Endothelial cell of umbilical vein (primary cell): ENCODE measurements around the gene ASB11. TPM values are rescaled to one million over a fixed set of nuclear protein-coding genes. Genes with fewer than 3 reads are reported as not detected.
A peak's percentile ranks its signal among the peaks of the same experiment; 100 is the strongest.

Experiments used
- BruUV-seq: library from RNA; stranded (reverse); fragments of 400-500 nt; replicated peaks from 2 replicates; lab custom pipeline; 2021; lab: Mats Ljungman, UMichigan
- CTCF ChIA-PET: fragments of 300-600, 350-600 bp; sonication (Branson Sonifier 250); formaldehyde crosslinking; loops from one replicate; lab custom pipeline; 2021; ENCODE audit warnings: antibody characterized with exemption, inconsistent platforms; lab: Charles Lee
- POLR2A ChIA-PET: fragments of 300-600, 350-600 bp; sonication (Branson Sonifier 250); formaldehyde crosslinking; loops from one replicate; lab custom pipeline; 2021; ENCODE audit warnings: antibody characterized with exemption, inconsistent platforms; lab: Charles Lee
- DNase-seq: peaks from one replicate; pipeline ENCODE4 v3.0.0-alpha.2; 2011; ENCODE audit warnings: low read depth, low spot score
- FAIRE-seq: peaks from 2 replicates; lab custom pipeline; 2011; peaks lifted over from hg19 to GRCh38; lab: Jason Lieb, UNC
- H2AFZ ChIP-seq: 2 replicates; pipeline ENCODE4 v1.6.0; 2012; ENCODE audit warnings: low read depth, low read length, control low read depth, inconsistent platforms
- H3K27ac ChIP-seq: 2 replicates; pipeline ENCODE4 v1.5.1; 2011; ENCODE audit warnings: low read depth, mild to moderate bottlenecking, control low read depth, low read length, moderate library complexity; ENCODE audit not compliant: insufficient read depth
- H3K27me3 ChIP-seq, 2 experiments: 2 replicates each; pipeline versions ENCODE4 v1.6.0 to v1.6.1; 2011; ENCODE audit warnings: low read length in 2 of 2, mixed read lengths in 1 of 2; ENCODE audit not compliant: control insufficient read depth in 2 of 2, insufficient read depth in 2 of 2
- H3K36me3 ChIP-seq, 2 experiments: 2 replicates in 1 of 2; 3 replicates in 1 of 2; pipeline ENCODE4 v1.5.1; 2011; ENCODE audit warnings: low read length in 2 of 2, mild to moderate bottlenecking in 1 of 2, moderate library complexity in 1 of 2; ENCODE audit not compliant: control insufficient read depth in 2 of 2, insufficient read depth in 2 of 2; ENCODE audit errors: extremely low read depth in 1 of 2
- H3K4me1 ChIP-seq: 3 replicates; pipeline ENCODE4 v1.5.1; 2011; ENCODE audit warnings: mild to moderate bottlenecking, low read length; ENCODE audit not compliant: control insufficient read depth, insufficient read depth; ENCODE audit errors: extremely low read depth
- H3K4me2 ChIP-seq: 2 replicates; pipeline ENCODE4 v1.6.1; 2011; ENCODE audit warnings: low read length, control low read depth, mixed read lengths; ENCODE audit not compliant: insufficient read depth
- H3K4me3 ChIP-seq, 3 experiments: fragments of 200-600 bp in 1 of 3; sonication (generic), shearing (Covaris generic) in 1 of 3; replicated peaks in 1 of 3; 2 replicates each; pipeline ENCODE4 v1.5.1; 2011 to 2016; ENCODE audit warnings: control low read depth in 3 of 3, low read length in 3 of 3, mild to moderate bottlenecking in 2 of 3, inconsistent platforms in 1 of 3, low read depth in 1 of 3, moderate library complexity in 1 of 3; ENCODE audit not compliant: insufficient read depth in 1 of 3
- H3K79me2 ChIP-seq: 2 replicates; pipeline ENCODE4 v1.6.0; 2012; ENCODE audit warnings: low read length, inconsistent platforms; ENCODE audit not compliant: control insufficient read depth, insufficient read depth
- H3K9ac ChIP-seq: replicated peaks from 2 replicates; pipeline ENCODE3; 2011; ENCODE audit warnings: low read length, control low read depth; ENCODE audit not compliant: insufficient read depth; ENCODE audit errors: extremely low read depth
- H3K9me1 ChIP-seq: replicated peaks from 3 replicates; pipeline ENCODE4 v1.6.0; 2011; ENCODE audit warnings: mild to moderate bottlenecking, low read length; ENCODE audit not compliant: control insufficient read depth, insufficient read depth; ENCODE audit errors: extremely low read depth
- H3K9me3 ChIP-seq: replicated peaks from 2 replicates; pipeline ENCODE4 v1.5.1; 2012; ENCODE audit warnings: low read length, inconsistent platforms; ENCODE audit not compliant: control insufficient read depth, insufficient read depth
- H4K20me1 ChIP-seq: replicated peaks from 2 replicates; pipeline ENCODE3; 2011; ENCODE audit warnings: mild to moderate bottlenecking, low read length; ENCODE audit not compliant: control insufficient read depth, insufficient read depth; ENCODE audit errors: extremely low read depth
- EZH2 ChIP-seq: IDR thresholded peaks from 2 replicates; pipeline ENCODE4 v1.6.1; 2012; ENCODE audit warnings: borderline replicate concordance, low read depth, mild to moderate bottlenecking, moderate library complexity, low read length, inconsistent platforms; ENCODE audit not compliant: severe bottlenecking
- FOS ChIP-seq: IDR thresholded peaks from 2 replicates; pipeline ENCODE4 v1.6.1; 2011; ENCODE audit warnings: mild to moderate bottlenecking, low read length, moderate library complexity, borderline replicate concordance; ENCODE audit not compliant: insufficient read depth
- GATA2 ChIP-seq: IDR thresholded peaks from 2 replicates; pipeline ENCODE4 v1.7.0; 2011; ENCODE audit warnings: low read depth, mild to moderate bottlenecking, moderate library complexity, mixed read lengths, low read length; ENCODE audit not compliant: insufficient read length, insufficient read depth
- JUN ChIP-seq: IDR thresholded peaks from 2 replicates; pipeline ENCODE4 v1.6.1; 2011; ENCODE audit warnings: borderline replicate concordance, low read depth; ENCODE audit not compliant: insufficient read length, insufficient read depth
- MYC ChIP-seq: IDR thresholded peaks from one replicate; pipeline ENCODE4 v1.6.1; 2011; ENCODE audit warnings: mild to moderate bottlenecking, low read depth, low read length
- POLR2A ChIP-seq: IDR thresholded peaks from 2 replicates; pipeline ENCODE4 v1.6.1; 2012; ENCODE audit warnings: low read depth, mild to moderate bottlenecking, control low read depth, low read length
- POLR2AphosphoS5 ChIP-seq: IDR thresholded peaks from 2 replicates; pipeline ENCODE4 v1.6.1; 2012; ENCODE audit warnings: low read depth, mild to moderate bottlenecking, control low read depth, low read length, moderate library complexity; ENCODE audit not compliant: insufficient read depth
- dilution Hi-C: fragments of 300-500 bp; cut with MboI; formaldehyde crosslinking; loops from one replicate; pipeline ENCODE4 v1.15.0; 2019; ENCODE audit warnings: low sequenced_read_pairs; ENCODE audit not compliant: extremely low pct_ligation_motif_present
- intact Hi-C: fragments of 100-400 bp; cut with micrococcal nuclease; formaldehyde crosslinking; loops from one replicate; pipeline ENCODE4 v1.10.0; 2022
- polyA plus RNA-seq, 4 experiments: library from polyadenylated mRNA; depleted of rRNA in 3 of 4; stranded (reverse) in 3 of 4; unstranded in 1 of 4; fragments of >200 nt; gene quantifications; 2 replicates each; pipeline versions ENCODE4 v1.2.1 to v1.2.3, GENCODE V29; 2011 to 2012; ENCODE audit warnings: missing spikeins in 1 of 4
- total RNA-seq: library from RNA; stranded (reverse); gene quantifications from 2 replicates; pipeline ENCODE4 v1.2.3, GENCODE V29; 2021
- TF ChIP-seq, protein P1 (sequence below), 2 donors: IDR thresholded peaks; 1 replicate in 1 of 2; 2 replicates in 1 of 2; pipeline ENCODE4 v1.5.1; 2011; ENCODE audit warnings: low read length in 2 of 2, mild to moderate bottlenecking in 2 of 2, moderate library complexity in 2 of 2, control low read depth in 1 of 2, inconsistent platforms in 1 of 2, low read depth in 1 of 2; ENCODE audit not compliant: insufficient read depth in 1 of 2; ENCODE audit errors: extremely low read depth in 1 of 2
- TF ChIP-seq, protein P2 (sequence below): IDR thresholded peaks from 2 replicates; pipeline ENCODE4 v1.6.1; 2011; ENCODE audit not compliant: insufficient read depth, insufficient read length

ASB11 gene
- total and polyA plus RNA-seq, 2 donors (not counting 3 experiments of a cell fraction or from before 2014, with no cell fraction given) = 0.06 to 0.15 TPM

DNA sequence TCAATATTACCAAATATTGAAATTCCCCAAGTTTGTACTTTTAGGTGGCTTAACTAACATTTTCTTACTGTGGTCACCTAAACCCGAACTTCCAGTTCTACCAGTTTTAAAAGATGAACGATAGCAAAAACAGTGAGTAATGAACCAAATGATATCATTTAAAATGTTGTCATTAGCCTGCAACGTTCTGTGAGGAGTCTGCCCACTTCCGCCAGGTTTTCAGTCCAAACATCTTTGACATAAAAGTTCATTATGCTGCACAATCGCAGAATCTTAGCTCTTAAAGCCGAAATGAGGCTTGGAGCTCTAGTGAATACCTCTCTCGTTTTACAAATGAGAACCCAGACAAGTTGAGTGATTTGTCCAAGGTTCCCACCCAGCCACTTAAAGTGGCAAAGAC, 19.1 kb upstream of the ASB11 start:
- POLR2A ChIA-PET = no interaction called here
- FAIRE-seq (no peak), DNase-seq (no peak)
- Histone ChIP-seq H3K36me3 (peaks cover 0 to 3% of the 10 kb centered on the region in 2 experiments), H4K20me1 (no peaks in the 10 kb centered on the region), H3K79me2 (no peaks in the 10 kb centered on the region), H3K4me2 (peak overlapping the region; percentile 85), H2AFZ (peak overlapping the region; percentile 71), H3K27ac (peak overlapping the region; percentile 81), H3K9me3 (no peaks in the 10 kb centered on the region), H3K9me1 (no peaks in the 10 kb centered on the region), H3K4me3 (peak overlapping the region; percentile 39 to 89 (median 60)), H3K27me3 (peaks cover 3 to 6% of the 10 kb centered on the region in 2 experiments), H3K4me1 (peaks cover 4% of the 10 kb centered on the region), H3K9ac (peak overlapping the region; percentile 92)
- dilution Hi-C loops (no loop called here), intact Hi-C loops (no loop called here)
- TF ChIP-seq POLR2A (no peak), EZH2 (no peak)
- BruUV-seq = no TSS peak
- CTCF ChIA-PET = interaction anchor here (0.7 kb wide), 1 partner anchor 90 kb away, joined by 3 read pairs; no protein-coding TSS in a partner anchor

DNA sequence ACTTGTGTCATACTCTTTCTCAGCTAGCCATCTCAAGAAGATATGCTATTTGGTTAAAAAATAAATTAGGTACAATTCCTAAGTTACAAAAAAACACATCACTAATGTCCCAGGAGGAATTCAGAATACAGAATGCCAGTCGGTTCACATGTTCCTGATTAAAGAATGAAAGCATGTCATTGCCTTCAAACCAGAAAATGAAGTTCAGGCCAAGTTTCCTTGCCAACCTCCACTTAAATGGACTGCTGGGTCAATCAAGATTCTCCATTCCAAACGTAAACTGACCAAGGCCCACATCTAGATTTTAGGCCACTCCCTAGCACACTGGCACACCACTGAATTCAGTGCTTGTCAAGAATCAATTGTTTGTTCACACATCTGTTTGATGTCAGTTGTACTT, 13.4 kb upstream of the ASB11 start:
- Histone ChIP-seq H4K20me1 (no peaks in the 10 kb centered on the region), H3K9me1 (no peaks in the 10 kb centered on the region), H3K79me2 (no peaks in the 10 kb centered on the region), H3K27ac (no peak overlapping the region), H3K4me2 (no peak overlapping the region), H2AFZ (no peak overlapping the region), H3K9me3 (no peaks in the 10 kb centered on the region), H3K36me3 (peaks cover 0 to 3% of the 10 kb centered on the region in 2 experiments), H3K27me3 (no peaks in the 10 kb centered on the region), H3K9ac (no peak overlapping the region), H3K4me1 (no peaks in the 10 kb centered on the region), H3K4me3 (no peak overlapping the region)
- ChIA-PET CTCF (no interaction called here), POLR2A (interaction anchor here (0.5 kb wide), 1 partner anchor 80 kb away, joined by 10 read pairs; no protein-coding TSS in a partner anchor)
- no peak for FAIRE-seq
- no peak for DNase-seq
- dilution Hi-C loops = no loop called here
- TF ChIP-seq POLR2A = no peak
- TF ChIP-seq EZH2 = no peak
- TF ChIP-seq, protein P1, sequence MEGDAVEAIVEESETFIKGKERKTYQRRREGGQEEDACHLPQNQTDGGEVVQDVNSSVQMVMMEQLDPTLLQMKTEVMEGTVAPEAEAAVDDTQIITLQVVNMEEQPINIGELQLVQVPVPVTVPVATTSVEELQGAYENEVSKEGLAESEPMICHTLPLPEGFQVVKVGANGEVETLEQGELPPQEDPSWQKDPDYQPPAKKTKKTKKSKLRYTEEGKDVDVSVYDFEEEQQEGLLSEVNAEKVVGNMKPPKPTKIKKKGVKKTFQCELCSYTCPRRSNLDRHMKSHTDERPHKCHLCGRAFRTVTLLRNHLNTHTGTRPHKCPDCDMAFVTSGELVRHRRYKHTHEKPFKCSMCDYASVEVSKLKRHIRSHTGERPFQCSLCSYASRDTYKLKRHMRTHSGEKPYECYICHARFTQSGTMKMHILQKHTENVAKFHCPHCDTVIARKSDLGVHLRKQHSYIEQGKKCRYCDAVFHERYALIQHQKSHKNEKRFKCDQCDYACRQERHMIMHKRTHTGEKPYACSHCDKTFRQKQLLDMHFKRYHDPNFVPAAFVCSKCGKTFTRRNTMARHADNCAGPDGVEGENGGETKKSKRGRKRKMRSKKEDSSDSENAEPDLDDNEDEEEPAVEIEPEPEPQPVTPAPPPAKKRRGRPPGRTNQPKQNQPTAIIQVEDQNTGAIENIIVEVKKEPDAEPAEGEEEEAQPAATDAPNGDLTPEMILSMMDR (IDR thresholded peaks at IDR 0.05; ENCODE audit: extremely low read depth in 1 of 2, insufficient read depth in 1 of 2, low read depth in 1 of 2, low read length in 2 of 2) = no peak
- no peak for TF ChIP-seq FOS
- no peak for TF ChIP-seq JUN
- no peak for TF ChIP-seq MYC
- TF ChIP-seq POLR2AphosphoS5 = no peak
- TF ChIP-seq, protein P2, sequence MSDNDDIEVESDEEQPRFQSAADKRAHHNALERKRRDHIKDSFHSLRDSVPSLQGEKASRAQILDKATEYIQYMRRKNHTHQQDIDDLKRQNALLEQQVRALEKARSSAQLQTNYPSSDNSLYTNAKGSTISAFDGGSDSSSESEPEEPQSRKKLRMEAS = no peak
- no peak for TF ChIP-seq GATA2
- no TSS peak for BruUV-seq
- intact Hi-C loops = no loop called here
